ENCODE measurements around the gene VRK3.
"Not testable (repeated sequence)": the region's sequence is repeated elsewhere in the genome, so short reads cannot be mapped to it uniquely, and the experiment has no call there.

The VRK3 gene

GRCh38 chr19:50025022-50025793 lies at the start of gene VRK3:
TSS of gene VRK3 (minus strand) at chr19:50025372. CDS start at chr19:50016162, 9,210 bp downstream.
- DNase-seq (ENCODE audit: low read depth in 1 of 2, low spot score in 1 of 2), result peak; percentile 94 to 96

- DNase-seq (ENCODE audit: low read depth in 1 of 2, low spot score in 1 of 2), result not testable (repeated sequence)
Measured at GRCh38 chr19:50068382-50068781, 43.2 kb upstream of the VRK3 start.

- no peak for DNase-seq (ENCODE audit: low read depth in 1 of 2, low spot score in 1 of 2)
Measured at GRCh38 chr19:50067575-50067974, 42.4 kb upstream of the VRK3 start.

GRCh38 chr19:50065938-50066337 lies 40.8 kb upstream of the VRK3 start:
- no peak for DNase-seq (ENCODE audit: low read depth in 1 of 2, low spot score in 1 of 2)

GRCh38 chr19:50061650-50062049 lies 36.5 kb upstream of the VRK3 start:
- DNase-seq (ENCODE audit: low read depth in 1 of 2, low spot score in 1 of 2), result no peak

- DNase-seq (ENCODE audit: low read depth in 1 of 2, low spot score in 1 of 2), result no peak
Measured at GRCh38 chr19:50060107-50060506, 34.9 kb upstream of the VRK3 start.

- no peak for DNase-seq (ENCODE audit: low read depth in 1 of 2, low spot score in 1 of 2)
Measured at GRCh38 chr19:50059045-50059444, 33.9 kb upstream of the VRK3 start.

- no peak for DNase-seq (ENCODE audit: low read depth in 1 of 2, low spot score in 1 of 2)
Measured at GRCh38 chr19:50058425-50058824, 33.3 kb upstream of the VRK3 start.

GRCh38 chr19:50053119-50053518 lies 27.9 kb upstream of the VRK3 start:
- DNase-seq (ENCODE audit: low read depth in 1 of 2, low spot score in 1 of 2), result no peak

GRCh38 chr19:50051964-50052363 lies 26.8 kb upstream of the VRK3 start:
- no peak for DNase-seq (ENCODE audit: low read depth in 1 of 2, low spot score in 1 of 2)

GRCh38 chr19:50051228-50051895 lies 26.2 kb upstream of the VRK3 start:
- not testable (repeated sequence) for DNase-seq (ENCODE audit: low read depth in 1 of 2, low spot score in 1 of 2)

- peak; percentile 58 to 66 for DNase-seq (ENCODE audit: low read depth in 1 of 2, low spot score in 1 of 2)
Measured at GRCh38 chr19:50050406-50051227, 25.4 kb upstream of the VRK3 start.

GRCh38 chr19:50047671-50048070 lies 22.5 kb upstream of the VRK3 start:
- DNase-seq (ENCODE audit: low read depth in 1 of 2, low spot score in 1 of 2), result no peak

GRCh38 chr19:50046649-50047503 lies 21.7 kb upstream of the VRK3 start:
- DNase-seq (ENCODE audit: low read depth in 1 of 2, low spot score in 1 of 2), result peak; percentile 28 to 31

- no peak for DNase-seq (ENCODE audit: low read depth in 1 of 2, low spot score in 1 of 2)
Measured at GRCh38 chr19:50044922-50045321, 19.8 kb upstream of the VRK3 start.

GRCh38 chr19:50043967-50044366 lies 18.8 kb upstream of the VRK3 start:
- DNase-seq (ENCODE audit: low read depth in 1 of 2, low spot score in 1 of 2), result no peak

GRCh38 chr19:50042363-50043024 lies 17.3 kb upstream of the VRK3 start:
- DNase-seq (ENCODE audit: low read depth in 1 of 2, low spot score in 1 of 2), result no peak

GRCh38 chr19:50040967-50041366 lies 15.8 kb upstream of the VRK3 start:
- DNase-seq (ENCODE audit: low read depth in 1 of 2, low spot score in 1 of 2), result no peak

GRCh38 chr19:50039968-50040367 lies 14.8 kb upstream of the VRK3 start:
- DNase-seq (ENCODE audit: low read depth in 1 of 2, low spot score in 1 of 2), result no peak

GRCh38 chr19:50036908-50037307 lies 11.7 kb upstream of the VRK3 start:
- DNase-seq (ENCODE audit: low read depth in 1 of 2, low spot score in 1 of 2), result no peak
